Adrenal gland (tissue), 5 donors: Measurements from ENCODE around the gene MUC5B.

Experiments used
- POLR2A ChIP-seq, 2 donors: fragments of 450-650 bp; IDR thresholded peaks; one replicate each; pipeline ENCODE4 v1.6.1; 2017; ENCODE audit warnings: antibody characterized with exemption in 2 of 2, mild to moderate bottlenecking in 2 of 2, moderate library complexity in 1 of 2
- TF ChIP-seq, protein P1 (sequence below), 6 experiments: fragments of 450-650 bp in 4 of 6; fragments of 200-600 bp in 2 of 6; sonication (generic) in 1 of 6; IDR thresholded peaks; 1 replicate in 5 of 6; 2 replicates in 1 of 6; pipeline versions ENCODE4 v1.5.1 to v1.8.0; 2016 to 2021; ENCODE audit warnings: antibody characterized with exemption in 6 of 6, mild to moderate bottlenecking in 2 of 6, moderate library complexity in 1 of 6
- donor health status: DM: no; HTN: no; CAD: no.

DNA sequence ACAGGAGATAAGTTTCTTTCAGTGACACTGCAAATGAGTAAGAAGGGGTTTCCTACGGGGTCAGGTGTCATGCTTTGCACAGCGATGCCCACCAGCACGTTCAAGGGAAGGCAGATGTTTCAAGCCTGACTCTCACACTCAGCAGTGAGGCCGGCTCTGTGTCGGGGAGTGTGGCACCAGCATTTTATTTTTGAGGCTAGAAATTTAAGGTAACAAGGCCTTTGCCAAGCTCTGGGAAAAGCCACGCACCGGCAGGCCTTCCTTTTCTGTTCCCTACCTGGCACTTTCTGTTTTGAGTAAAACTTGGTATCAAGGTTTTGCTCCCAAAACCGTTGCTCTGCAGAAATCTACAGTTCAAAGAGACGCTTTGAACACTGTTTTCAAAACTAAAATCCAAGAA is 48.5 kb downstream of the MUC5B start:
- no peak for TF ChIP-seq POLR2A (IDR thresholded peaks at IDR 0.05)
- TF ChIP-seq, protein P1, sequence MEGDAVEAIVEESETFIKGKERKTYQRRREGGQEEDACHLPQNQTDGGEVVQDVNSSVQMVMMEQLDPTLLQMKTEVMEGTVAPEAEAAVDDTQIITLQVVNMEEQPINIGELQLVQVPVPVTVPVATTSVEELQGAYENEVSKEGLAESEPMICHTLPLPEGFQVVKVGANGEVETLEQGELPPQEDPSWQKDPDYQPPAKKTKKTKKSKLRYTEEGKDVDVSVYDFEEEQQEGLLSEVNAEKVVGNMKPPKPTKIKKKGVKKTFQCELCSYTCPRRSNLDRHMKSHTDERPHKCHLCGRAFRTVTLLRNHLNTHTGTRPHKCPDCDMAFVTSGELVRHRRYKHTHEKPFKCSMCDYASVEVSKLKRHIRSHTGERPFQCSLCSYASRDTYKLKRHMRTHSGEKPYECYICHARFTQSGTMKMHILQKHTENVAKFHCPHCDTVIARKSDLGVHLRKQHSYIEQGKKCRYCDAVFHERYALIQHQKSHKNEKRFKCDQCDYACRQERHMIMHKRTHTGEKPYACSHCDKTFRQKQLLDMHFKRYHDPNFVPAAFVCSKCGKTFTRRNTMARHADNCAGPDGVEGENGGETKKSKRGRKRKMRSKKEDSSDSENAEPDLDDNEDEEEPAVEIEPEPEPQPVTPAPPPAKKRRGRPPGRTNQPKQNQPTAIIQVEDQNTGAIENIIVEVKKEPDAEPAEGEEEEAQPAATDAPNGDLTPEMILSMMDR (IDR thresholded peaks at IDR 0.05), result no peak
